HL-60 (cell line): Measurements from ENCODE around the gene IFIT1B.

ENCODE experiments used
- DNase-seq, 2 experiments: peaks; one replicate each; pipeline ENCODE4 v3.0.0-alpha.2; 2010 to 2020; ENCODE audit warnings: low read depth in 1 of 2, low spot score in 1 of 2
- H3K27ac ChIP-seq: fragments of 250-450 bp; sonication (Bioruptor Pico); replicated peaks from 2 replicates; pipeline ENCODE4 v1.5.1; 2020; ENCODE audit warnings: mild to moderate bottlenecking, moderate library complexity
- H3K27me3 ChIP-seq: fragments of 250-450 bp; sonication (Bioruptor Pico); 2 replicates; pipeline ENCODE4 v1.5.1; 2021; ENCODE audit warnings: mild to moderate bottlenecking, moderate library complexity; ENCODE audit not compliant: insufficient read depth, poor library complexity, severe bottlenecking
- H3K4me3 ChIP-seq: replicated peaks from 2 replicates; pipeline ENCODE4 v1.5.1; 2011; ENCODE audit warnings: mild to moderate bottlenecking, control low read depth, low read length; ENCODE audit not compliant: insufficient read depth
- GABPA ChIP-seq: IDR thresholded peaks from 2 replicates; pipeline ENCODE4 v1.6.1; 2012; ENCODE audit warnings: low read depth
- POLR2AphosphoS5 ChIP-seq: IDR thresholded peaks from 2 replicates; pipeline ENCODE4 v1.6.1; 2012; ENCODE audit warnings: low read depth
- SPI1 ChIP-seq: IDR thresholded peaks from 2 replicates; pipeline ENCODE4 v1.6.1; 2012; ENCODE audit warnings: low read depth, mild to moderate bottlenecking, borderline replicate concordance
- TF ChIP-seq, protein P1 (sequence below): IDR thresholded peaks from one replicate; pipeline ENCODE4 v1.5.1; 2011; ENCODE audit warnings: low read length, control low read depth, inconsistent platforms; ENCODE audit not compliant: insufficient read depth
- TF ChIP-seq, protein P2 (sequence below): IDR thresholded peaks from 2 replicates; pipeline ENCODE4 v1.6.1; 2012; ENCODE audit warnings: low read depth; ENCODE audit not compliant: insufficient replicate concordance

Gene IFIT1B

DNA sequence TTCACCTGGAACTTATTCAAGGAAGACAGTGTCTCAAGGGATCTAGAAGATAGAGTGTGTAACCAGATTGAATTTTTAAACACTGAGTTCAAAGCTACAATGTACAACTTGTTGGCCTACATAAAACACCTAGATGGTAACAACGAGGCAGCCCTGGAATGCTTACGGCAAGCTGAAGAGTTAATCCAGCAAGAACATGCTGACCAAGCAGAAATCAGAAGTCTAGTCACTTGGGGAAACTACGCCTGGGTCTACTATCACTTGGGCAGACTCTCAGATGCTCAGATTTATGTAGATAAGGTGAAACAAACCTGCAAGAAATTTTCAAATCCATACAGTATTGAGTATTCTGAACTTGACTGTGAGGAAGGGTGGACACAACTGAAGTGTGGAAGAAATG lies 39.1 kb upstream of the IFIT1B start:
- TF ChIP-seq GABPA (no peak), POLR2AphosphoS5 (no peak), SPI1 (no peak)
- TF ChIP-seq, protein P1, sequence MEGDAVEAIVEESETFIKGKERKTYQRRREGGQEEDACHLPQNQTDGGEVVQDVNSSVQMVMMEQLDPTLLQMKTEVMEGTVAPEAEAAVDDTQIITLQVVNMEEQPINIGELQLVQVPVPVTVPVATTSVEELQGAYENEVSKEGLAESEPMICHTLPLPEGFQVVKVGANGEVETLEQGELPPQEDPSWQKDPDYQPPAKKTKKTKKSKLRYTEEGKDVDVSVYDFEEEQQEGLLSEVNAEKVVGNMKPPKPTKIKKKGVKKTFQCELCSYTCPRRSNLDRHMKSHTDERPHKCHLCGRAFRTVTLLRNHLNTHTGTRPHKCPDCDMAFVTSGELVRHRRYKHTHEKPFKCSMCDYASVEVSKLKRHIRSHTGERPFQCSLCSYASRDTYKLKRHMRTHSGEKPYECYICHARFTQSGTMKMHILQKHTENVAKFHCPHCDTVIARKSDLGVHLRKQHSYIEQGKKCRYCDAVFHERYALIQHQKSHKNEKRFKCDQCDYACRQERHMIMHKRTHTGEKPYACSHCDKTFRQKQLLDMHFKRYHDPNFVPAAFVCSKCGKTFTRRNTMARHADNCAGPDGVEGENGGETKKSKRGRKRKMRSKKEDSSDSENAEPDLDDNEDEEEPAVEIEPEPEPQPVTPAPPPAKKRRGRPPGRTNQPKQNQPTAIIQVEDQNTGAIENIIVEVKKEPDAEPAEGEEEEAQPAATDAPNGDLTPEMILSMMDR: no peak
- TF ChIP-seq, protein P2, sequence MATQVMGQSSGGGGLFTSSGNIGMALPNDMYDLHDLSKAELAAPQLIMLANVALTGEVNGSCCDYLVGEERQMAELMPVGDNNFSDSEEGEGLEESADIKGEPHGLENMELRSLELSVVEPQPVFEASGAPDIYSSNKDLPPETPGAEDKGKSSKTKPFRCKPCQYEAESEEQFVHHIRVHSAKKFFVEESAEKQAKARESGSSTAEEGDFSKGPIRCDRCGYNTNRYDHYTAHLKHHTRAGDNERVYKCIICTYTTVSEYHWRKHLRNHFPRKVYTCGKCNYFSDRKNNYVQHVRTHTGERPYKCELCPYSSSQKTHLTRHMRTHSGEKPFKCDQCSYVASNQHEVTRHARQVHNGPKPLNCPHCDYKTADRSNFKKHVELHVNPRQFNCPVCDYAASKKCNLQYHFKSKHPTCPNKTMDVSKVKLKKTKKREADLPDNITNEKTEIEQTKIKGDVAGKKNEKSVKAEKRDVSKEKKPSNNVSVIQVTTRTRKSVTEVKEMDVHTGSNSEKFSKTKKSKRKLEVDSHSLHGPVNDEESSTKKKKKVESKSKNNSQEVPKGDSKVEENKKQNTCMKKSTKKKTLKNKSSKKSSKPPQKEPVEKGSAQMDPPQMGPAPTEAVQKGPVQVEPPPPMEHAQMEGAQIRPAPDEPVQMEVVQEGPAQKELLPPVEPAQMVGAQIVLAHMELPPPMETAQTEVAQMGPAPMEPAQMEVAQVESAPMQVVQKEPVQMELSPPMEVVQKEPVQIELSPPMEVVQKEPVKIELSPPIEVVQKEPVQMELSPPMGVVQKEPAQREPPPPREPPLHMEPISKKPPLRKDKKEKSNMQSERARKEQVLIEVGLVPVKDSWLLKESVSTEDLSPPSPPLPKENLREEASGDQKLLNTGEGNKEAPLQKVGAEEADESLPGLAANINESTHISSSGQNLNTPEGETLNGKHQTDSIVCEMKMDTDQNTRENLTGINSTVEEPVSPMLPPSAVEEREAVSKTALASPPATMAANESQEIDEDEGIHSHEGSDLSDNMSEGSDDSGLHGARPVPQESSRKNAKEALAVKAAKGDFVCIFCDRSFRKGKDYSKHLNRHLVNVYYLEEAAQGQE: no peak
- Histone ChIP-seq H3K4me3 (no peak overlapping the region), H3K27ac (no peak overlapping the region), H3K27me3 (no peaks in the 10 kb centered on the region)
- no peak for DNase-seq

DNA sequence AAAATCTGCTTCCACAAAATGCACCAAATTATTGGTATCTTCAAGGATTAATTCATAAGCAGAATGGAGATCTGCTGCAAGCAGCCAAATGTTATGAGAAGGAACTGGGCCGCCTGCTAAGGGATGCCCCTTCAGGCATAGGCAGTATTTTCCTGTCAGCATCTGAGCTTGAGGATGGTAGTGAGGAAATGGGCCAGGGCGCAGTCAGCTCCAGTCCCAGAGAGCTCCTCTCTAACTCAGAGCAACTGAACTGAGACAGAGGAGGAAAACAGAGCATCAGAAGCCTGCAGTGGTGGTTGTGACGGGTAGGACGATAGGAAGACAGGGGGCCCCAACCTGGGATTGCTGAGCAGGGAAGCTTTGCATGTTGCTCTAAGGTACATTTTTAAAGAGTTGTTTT lies 38.0 kb upstream of the IFIT1B start:
- no peaks in the 10 kb centered on the region for H3K27me3 ChIP-seq
- DNase-seq: no peak
- no peak overlapping the region for H3K4me3 ChIP-seq
- TF ChIP-seq, protein P2: no peak
- TF ChIP-seq GABPA: no peak
- TF ChIP-seq SPI1: no peak
- no peak for TF ChIP-seq POLR2AphosphoS5
- TF ChIP-seq, protein P1: no peak
- no peak overlapping the region for H3K27ac ChIP-seq

DNA sequence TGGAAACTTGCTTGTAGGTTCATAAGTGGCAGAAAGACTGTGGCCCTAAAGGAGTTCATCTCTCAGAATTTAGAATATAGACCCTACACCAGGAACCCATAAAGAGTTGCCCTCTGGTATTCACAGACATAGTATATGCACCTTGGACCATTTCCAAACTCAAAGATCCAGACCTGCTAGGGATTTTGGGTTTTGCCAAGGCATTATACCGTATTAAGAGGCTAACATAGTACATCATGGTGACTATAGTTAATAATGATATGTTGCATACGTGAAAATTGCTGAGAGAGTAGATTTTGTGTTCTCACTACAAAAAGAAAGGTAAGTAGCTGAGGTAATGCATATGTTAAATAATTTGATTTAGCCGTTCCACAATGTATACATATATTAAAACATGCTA lies 36.2 kb upstream of the IFIT1B start:
- Histone ChIP-seq H3K4me3 (no peak overlapping the region), H3K27me3 (no peaks in the 10 kb centered on the region), H3K27ac (no peak overlapping the region)
- DNase-seq: no peak
- TF ChIP-seq, protein P1: no peak
- TF ChIP-seq, protein P2: no peak
- TF ChIP-seq POLR2AphosphoS5 (no peak), GABPA (no peak), SPI1 (no peak)
